Spinal cord (tissue), 10 donors: ENCODE measurements around the gene TSPAN15. TPM values are rescaled to one million over a fixed set of nuclear protein-coding genes. Genes with fewer than 3 reads are reported as not detected.
A peak's percentile ranks its signal among the peaks of the same experiment; 100 is the strongest.

Experiments
- DNase-seq, 6 donors: peaks; one replicate each; pipeline versions ENCODE4 v3.0.0 to v3.0.0-alpha.2; 2013 to 2015; ENCODE audit warnings: low spot score in 6 of 6, low read depth in 4 of 6
- H3K27ac ChIP-seq: one replicate; pipeline ENCODE4 v1.5.1; 2013; ENCODE audit warnings: low read depth, low read length, control low read depth
- H3K27me3 ChIP-seq: one replicate; pipeline ENCODE4 v1.6.1; 2013; ENCODE audit warnings: low read length; ENCODE audit not compliant: control insufficient read depth, insufficient read depth
- H3K36me3 ChIP-seq: one replicate; pipeline ENCODE4 v1.6.1; 2013; ENCODE audit warnings: low read length; ENCODE audit not compliant: control insufficient read depth, insufficient read depth
- H3K4me1 ChIP-seq: one replicate; pipeline ENCODE4 v1.6.1; 2013; ENCODE audit warnings: low read length; ENCODE audit not compliant: control insufficient read depth, insufficient read depth
- H3K4me3 ChIP-seq: one replicate; pipeline ENCODE4 v1.5.1; 2013; ENCODE audit warnings: low read depth, low read length, control low read depth
- H3K9me3 ChIP-seq: one replicate; pipeline ENCODE4 v1.6.1; 2013; ENCODE audit warnings: low read length; ENCODE audit not compliant: control insufficient read depth, insufficient read depth
- WGBS: methylation state at CpG from one replicate; pipeline ENCODE4 v1.1.5; 2013; ENCODE audit warnings: missing lambda C conversion rate; ENCODE audit not compliant: insufficient coverage; 5-methylcytosine and 5-hydroxymethylcytosine counted together
- polyA plus RNA-seq, 2 donors: library from polyadenylated mRNA; unstranded; fragments of 120-200 nt; gene quantifications; one replicate each; pipeline ENCODE4 v1.2.1, GENCODE V29; 2013; ENCODE audit not compliant: insufficient read length in 2 of 2
- total RNA-seq, 2 donors: library from RNA; depleted of rRNA in 1 of 2; stranded (reverse); fragments of 120-200 nt in 1 of 2; fragments of >200 nt in 1 of 2; gene quantifications; one replicate each; pipeline versions ENCODE4 v1.2.3 to v1.2.4, GENCODE V29; 2013 to 2014
- donor health status: healthy.

TSPAN15 gene
- total and polyA plus RNA-seq, 4 donors = 23.0 to 42.7 (median 26.5) TPM

- no peak overlapping the region for H3K4me3 ChIP-seq
- H3K4me1 ChIP-seq = peaks cover 31% of the 10 kb centered on the region
- no peaks in the 10 kb centered on the region for H3K9me3 ChIP-seq
- H3K27me3 ChIP-seq = no peaks in the 10 kb centered on the region
- H3K27ac ChIP-seq = no peak overlapping the region
- no peaks in the 10 kb centered on the region for H3K36me3 ChIP-seq
- 78% methylated on average over 6 of the region's 8 CpGs for WGBS
- DNase-seq = no peak
Measured at GRCh38 chr10:69470463-69471384, 19.5 kb downstream of the TSPAN15 start.

GRCh38 chr10:69472142-69472541 is 20.9 kb downstream of the TSPAN15 start:
- Histone ChIP-seq H3K27me3 (no peaks in the 10 kb centered on the region), H3K4me3 (no peak overlapping the region), H3K27ac (no peak overlapping the region), H3K36me3 (no peaks in the 10 kb centered on the region), H3K9me3 (no peaks in the 10 kb centered on the region), H3K4me1 (peaks cover 24% of the 10 kb centered on the region)
- 100% methylated on average over 3 of the region's 4 CpGs for WGBS
- DNase-seq = no peak

- Histone ChIP-seq H3K4me3 (no peak overlapping the region), H3K36me3 (no peaks in the 10 kb centered on the region), H3K27me3 (no peaks in the 10 kb centered on the region), H3K4me1 (peaks cover 25% of the 10 kb centered on the region), H3K27ac (no peak overlapping the region), H3K9me3 (no peaks in the 10 kb centered on the region)
- WGBS = 81% methylated on average over 3 of the region's 4 CpGs
- DNase-seq = no peak
Measured at GRCh38 chr10:69472544-69472943, 21.3 kb downstream of the TSPAN15 start.

- Histone ChIP-seq H3K36me3 (no peaks in the 10 kb centered on the region), H3K4me3 (no peak overlapping the region), H3K9me3 (no peaks in the 10 kb centered on the region), H3K4me1 (peaks cover 29% of the 10 kb centered on the region), H3K27me3 (no peaks in the 10 kb centered on the region), H3K27ac (no peak overlapping the region)
- DNase-seq = no peak
- 59% methylated on average over 8 of the region's 10 CpGs for WGBS
Measured at GRCh38 chr10:69473304-69473990, 22.2 kb downstream of the TSPAN15 start.

- H3K27ac ChIP-seq = no peak overlapping the region
- no peaks in the 10 kb centered on the region for H3K36me3 ChIP-seq
- H3K4me3 ChIP-seq = no peak overlapping the region
- no peak for DNase-seq
- no peaks in the 10 kb centered on the region for H3K9me3 ChIP-seq
- H3K4me1 ChIP-seq = peaks cover 40% of the 10 kb centered on the region
- WGBS = 83% methylated on average over 5 of the region's 9 CpGs
- no peaks in the 10 kb centered on the region for H3K27me3 ChIP-seq
Measured at GRCh38 chr10:69474742-69475432, 23.6 kb downstream of the TSPAN15 start.

- Histone ChIP-seq H3K4me1 (peaks cover 43% of the 10 kb centered on the region), H3K9me3 (no peaks in the 10 kb centered on the region), H3K36me3 (no peaks in the 10 kb centered on the region), H3K27me3 (no peaks in the 10 kb centered on the region), H3K4me3 (no peak overlapping the region), H3K27ac (no peak overlapping the region)
- no peak for DNase-seq
- WGBS = no CpG with 5 or more reads among the region's 2 CpGs
Measured at GRCh38 chr10:69475433-69475830, 24.2 kb downstream of the TSPAN15 start.

- H3K4me3 ChIP-seq = no peak overlapping the region
- H3K27ac ChIP-seq = peak overlapping the region; percentile 58
- no peak for DNase-seq
- H3K4me1 ChIP-seq = peaks cover 47% of the 10 kb centered on the region
- WGBS = 84% methylated on average over 3 of the region's 8 CpGs
- no peaks in the 10 kb centered on the region for H3K9me3 ChIP-seq
- no peaks in the 10 kb centered on the region for H3K27me3 ChIP-seq
- H3K36me3 ChIP-seq = no peaks in the 10 kb centered on the region
Measured at GRCh38 chr10:69477968-69478597, 26.8 kb downstream of the TSPAN15 start.

- Histone ChIP-seq H3K9me3 (no peaks in the 10 kb centered on the region), H3K36me3 (no peaks in the 10 kb centered on the region), H3K27me3 (no peaks in the 10 kb centered on the region), H3K4me1 (peaks cover 36% of the 10 kb centered on the region), H3K27ac (peak overlapping the region; percentile 75), H3K4me3 (no peak overlapping the region)
- WGBS = 44% methylated on average over 7 of the region's 7 CpGs
- peak in 2 of 6 donors; percentile 61 to 82 for DNase-seq
Measured at GRCh38 chr10:69479240-69480067, 28.2 kb downstream of the TSPAN15 start.

GRCh38 chr10:69480068-69480412 is 28.8 kb downstream of the TSPAN15 start:
- no peaks in the 10 kb centered on the region for H3K9me3 ChIP-seq
- peak overlapping the region; percentile 75 for H3K27ac ChIP-seq

More at GRCh38 chr10:69480068-69480412, 28.8 kb downstream of the TSPAN15 start:
- Histone ChIP-seq H3K4me3 (no peak overlapping the region), H3K4me1 (peaks cover 31% of the 10 kb centered on the region), H3K36me3 (no peaks in the 10 kb centered on the region), H3K27me3 (no peaks in the 10 kb centered on the region)
- no CpG with 5 or more reads among the region's 1 CpG for WGBS
- DNase-seq = no peak
